K562 (cell line): ENCODE results near the gene PRSS1. TPM values are rescaled to one million over a fixed set of nuclear protein-coding genes. Genes with fewer than 3 reads are reported as not detected.
A peak's percentile ranks its signal among the peaks of the same experiment; 100 is the strongest.

Experiments
- CTCF ChIP-seq, 3 experiments: IDR thresholded peaks in 2 of 3; conservative IDR thresholded peaks in 1 of 3; 2 replicates each; pipeline ENCODE4 v1.5.1; 2011 to 2012; ENCODE audit warnings: low read length in 3 of 3, mild to moderate bottlenecking in 3 of 3, control low read depth in 2 of 3, improper control_type of control experiment in 1 of 3, inconsistent platforms in 1 of 3, low read depth in 1 of 3, mixed read lengths in 1 of 3, moderate library complexity in 1 of 3; ENCODE audit not compliant: insufficient read depth in 2 of 3
- FOS ChIP-seq: IDR thresholded peaks from 3 replicates; pipeline ENCODE4 v1.6.1; 2011; ENCODE audit not compliant: insufficient read length; ENCODE audit errors: extremely low read depth
- FOXK1 ChIP-seq: sonication (generic); formaldehyde crosslinking; IDR thresholded peaks from 2 replicates; pipeline ENCODE4 v1.8.0; 2022; ENCODE audit warnings: missing genetic modification reagents, mild to moderate bottlenecking, borderline replicate concordance
- GATAD2B ChIP-seq: fragments of 450-650 bp; IDR thresholded peaks from 2 replicates; pipeline ENCODE4 v1.6.1; 2017; ENCODE audit warnings: mild to moderate bottlenecking, borderline replicate concordance
- LCOR ChIP-seq: sonication (generic); formaldehyde crosslinking; IDR thresholded peaks from 2 replicates; pipeline ENCODE4 v1.8.0; 2022; ENCODE audit warnings: mild to moderate bottlenecking, missing genetic modification reagents
- MNT ChIP-seq, 2 experiments: fragments of 450-650 bp; conservative IDR thresholded peaks; 2 replicates each; pipeline ENCODE4 v1.6.1; 2017; ENCODE audit warnings: mild to moderate bottlenecking in 2 of 2, moderate library complexity in 2 of 2
- NRF1 ChIP-seq, 2 experiments: fragments of 450-650 bp; IDR thresholded peaks in 1 of 2; conservative IDR thresholded peaks in 1 of 2; 2 replicates each; pipeline ENCODE4 v1.6.1; 2014; ENCODE audit warnings: mild to moderate bottlenecking in 2 of 2
- RREB1 ChIP-seq: fragments of 250-450 bp; sonication (Bioruptor Pico); IDR thresholded peaks from 2 replicates; pipeline ENCODE4 v1.4.0; 2020
- SOX6 ChIP-seq: fragments of 450-650 bp; IDR thresholded peaks from 2 replicates; pipeline ENCODE4 v1.6.1; 2014; ENCODE audit warnings: mild to moderate bottlenecking
- SRSF1 ChIP-seq: fragments of 200-400 bp; formaldehyde crosslinking; IDR thresholded peaks from 2 replicates; pipeline ENCODE4 v1.6.1; 2017; ENCODE audit warnings: mild to moderate bottlenecking, low read depth, low read length, moderate library complexity
- ZNF518B ChIP-seq: fragments of 250-450 bp; sonication (Bioruptor Pico); IDR thresholded peaks from 2 replicates; pipeline ENCODE4 v1.5.0; 2021; ENCODE audit warnings: mild to moderate bottlenecking, moderate library complexity
- polyA plus RNA-seq, 8 experiments: library from polyadenylated mRNA; depleted of rRNA in 4 of 8; stranded (reverse) in 5 of 8; unstranded in 3 of 8; fragments of >200 nt; fragmentation: Nextera tagmentation in 2 of 8; fragmentation: Illumina TruSeq in 1 of 8; extraction: Ambion mirVana in 2 of 8; extraction: Trizol in 1 of 8; gene quantifications; 2 replicates each; pipeline versions ENCODE4 v1.2.1 to v1.2.3, GENCODE V29; 2011 to 2014; ENCODE audit warnings: inconsistent platforms in 1 of 8, missing spikeins in 1 of 8
- total RNA-seq, 7 experiments: library from RNA; depleted of rRNA in 6 of 7; stranded (reverse); fragments of >200 nt in 6 of 7; fragmentation: Illumina TruSeq in 2 of 7; extraction: Trizol in 2 of 7; gene quantifications; 2 replicates each; pipeline versions ENCODE4 v1.2.1 to v1.2.3, GENCODE V29; 2011 to 2021; ENCODE audit warnings: low replicate concordance in 1 of 7

Gene PRSS1
- total and polyA plus RNA-seq, 9 of the 15 experiments (the other 6 are each of a cell fraction or from before 2014, with no cell fraction given), result 0.07 to 6.6 (median 0.20) TPM; not detected in 6

- peak; percentile 99 to 100 (median 100) for TF ChIP-seq CTCF (IDR thresholded peaks at IDR 0.05 in 2 of 3, conservative IDR thresholded peaks at IDR 0.05 in 1 of 3; ENCODE audit: insufficient read depth in 2 of 3, low read depth in 1 of 3, low read length in 3 of 3)
- TF ChIP-seq FOS, result no peak
- TF ChIP-seq NRF1 (conservative IDR thresholded peaks at IDR 0.05 in 1 of 2, IDR thresholded peaks at IDR 0.05 in 1 of 2), result peak in 1 of 2 experiments; percentile 45; a peak in 1 of 4 replicates
- TF ChIP-seq RREB1, result no peak
- no peak for TF ChIP-seq GATAD2B
- TF ChIP-seq FOXK1 (CRISPR knock-in tag), result peak; percentile 84; the same call in 1 of the 2 replicates
- no peak for TF ChIP-seq SRSF1
- TF ChIP-seq ZNF518B, result no peak
- 0 out of 4 replicates have a peak, but pooled peaks of 1 of the 2 experiments have one; percentile 7 for TF ChIP-seq MNT (conservative IDR thresholded peaks at IDR 0.05)
- peak; percentile 92 for TF ChIP-seq LCOR (CRISPR knock-in tag)
- TF ChIP-seq SOX6, result peak; percentile 21; the same call in 1 of the 2 replicates
Measured at GRCh38 chr7:142782922-142783900, 33.9 kb downstream of the PRSS1 start (continued).
